K562 (cell line): ENCODE results near the gene ZNF652. TPM values are rescaled to one million over a fixed set of nuclear protein-coding genes. Genes with fewer than 3 reads are reported as not detected.

Experiments used
- ASH1L ChIP-seq: fragments of 450-650 bp; IDR thresholded peaks from 2 replicates; pipeline ENCODE4 v1.6.1; 2018; ENCODE audit warnings: borderline replicate concordance, mild to moderate bottlenecking, low read depth; ENCODE audit not compliant: partially characterized antibody
- ATF7 ChIP-seq: fragments of 450-650 bp; IDR thresholded peaks from 2 replicates; pipeline ENCODE4 v1.7.1; 2014; ENCODE audit warnings: mild to moderate bottlenecking, moderate library complexity
- CREM ChIP-seq: IDR thresholded peaks from 2 replicates; pipeline ENCODE4 v1.6.1; 2014; ENCODE audit warnings: antibody characterized with exemption, low read depth
- ELF1 ChIP-seq: fragments of 200-800 bp; sonication (Bioruptor generic); IDR thresholded peaks from 2 replicates; pipeline ENCODE4 v1.6.1; 2016; ENCODE audit warnings: missing genetic modification characterization, missing compliant biosample characterization
- ELF2 ChIP-seq: fragments of 250-450 bp; sonication (Bioruptor Pico); IDR thresholded peaks from 2 replicates; pipeline ENCODE4 v1.5.0; 2021; ENCODE audit warnings: mild to moderate bottlenecking
- ETV1 ChIP-seq: fragments of 450-650 bp; conservative IDR thresholded peaks from 2 replicates; pipeline ENCODE4 v1.6.1; 2016; ENCODE audit warnings: missing genetic modification characterization, control low read depth, low read depth, missing compliant biosample characterization
- HDAC8 ChIP-seq: fragments of 450-650 bp; IDR thresholded peaks from 2 replicates; pipeline ENCODE4 v1.6.1; 2016; ENCODE audit warnings: mild to moderate bottlenecking, missing genetic modification characterization, moderate library complexity, missing compliant biosample characterization
- KDM1A ChIP-seq, 2 experiments: fragments of 450-650 bp; IDR thresholded peaks; 2 replicates each; pipeline ENCODE4 v1.6.1; 2016; ENCODE audit warnings: mild to moderate bottlenecking in 2 of 2
- MAX ChIP-seq: sonication (generic); formaldehyde crosslinking; IDR thresholded peaks from 2 replicates; pipeline ENCODE4 v1.9.0; 2022; ENCODE audit warnings: mild to moderate bottlenecking, missing genetic modification reagents
- MAZ ChIP-seq, 2 experiments: fragments of 450-650 bp in 1 of 2; sonication (generic) in 1 of 2; formaldehyde crosslinking; IDR thresholded peaks in 1 of 2; conservative IDR thresholded peaks in 1 of 2; 2 replicates each; pipeline versions ENCODE4 v1.4.0 to v1.5.0; 2020; ENCODE audit warnings: mild to moderate bottlenecking in 1 of 2, missing genetic modification reagents in 1 of 2
- PHF20 ChIP-seq: fragments of 450-650 bp; IDR thresholded peaks from 2 replicates; pipeline ENCODE4 v1.6.1; 2018; ENCODE audit not compliant: partially characterized antibody
- PHF8 ChIP-seq: fragments of 200-600 bp; sonication (generic); IDR thresholded peaks from 2 replicates; pipeline ENCODE4 v1.6.1; 2012; ENCODE audit warnings: mixed run types, mild to moderate bottlenecking, inconsistent platforms, low read length, moderate library complexity, borderline replicate concordance
- POLR2A ChIP-seq: fragments of 450-650 bp; conservative IDR thresholded peaks from 2 replicates; pipeline ENCODE4 v1.6.1; 2016
- POLR2B ChIP-seq: fragments of 450-650 bp; IDR thresholded peaks from 2 replicates; pipeline ENCODE4 v1.6.1; 2018; ENCODE audit warnings: low read depth; ENCODE audit not compliant: partially characterized antibody
- SPI1 ChIP-seq: IDR thresholded peaks from 2 replicates; pipeline ENCODE4 v1.6.1; 2011; ENCODE audit warnings: low read depth, low read length, control low read depth, borderline replicate concordance
- SUPT5H ChIP-seq: fragments of 450-650 bp; IDR thresholded peaks from 2 replicates; pipeline ENCODE4 v1.6.1; 2016
- TOE1 ChIP-seq, 2 experiments: fragments of 450-650 bp in 1 of 2; sonication (generic) in 1 of 2; formaldehyde crosslinking in 1 of 2; IDR thresholded peaks; 2 replicates each; pipeline versions ENCODE4 v1.7.1 to v1.8.0; 2016 to 2022; ENCODE audit warnings: borderline replicate concordance in 2 of 2, mild to moderate bottlenecking in 2 of 2, antibody characterized with exemption in 1 of 2, inconsistent platforms in 1 of 2, low read depth in 1 of 2, missing genetic modification reagents in 1 of 2, moderate library complexity in 1 of 2
- YY1 ChIP-seq, 3 experiments: IDR thresholded peaks; 2 replicates each; pipeline ENCODE4 v1.6.1; 2011; ENCODE audit warnings: low read length in 2 of 3, mild to moderate bottlenecking in 2 of 3, moderate library complexity in 2 of 3, borderline replicate concordance in 1 of 3, control low read depth in 1 of 3, low read depth in 1 of 3; ENCODE audit not compliant: insufficient read depth in 3 of 3, insufficient replicate concordance in 2 of 3, control insufficient read depth in 1 of 3, insufficient read length in 1 of 3; ENCODE audit errors: extremely low read depth in 1 of 3
- ZBTB17 ChIP-seq: fragments of 450-650 bp; formaldehyde crosslinking; IDR thresholded peaks from 2 replicates; pipeline ENCODE4 v1.4.0; 2020; ENCODE audit warnings: mild to moderate bottlenecking
- ZNF175 ChIP-seq: fragments of 200-800 bp; sonication (Bioruptor generic); IDR thresholded peaks from 2 replicates; pipeline ENCODE4 v1.6.1; 2016; ENCODE audit warnings: low read depth, mild to moderate bottlenecking, missing genetic modification characterization, missing compliant biosample characterization
- ZNF311 ChIP-seq: fragments of 250-450 bp; sonication (Bioruptor Pico); IDR thresholded peaks from 2 replicates; pipeline ENCODE4 v1.4.0; 2020; ENCODE audit warnings: mild to moderate bottlenecking, moderate library complexity
- ZNF507 ChIP-seq: conservative IDR thresholded peaks from 2 replicates; pipeline ENCODE4 v1.6.1; 2017; ENCODE audit warnings: missing genetic modification characterization, missing compliant biosample characterization
- ZNF696 ChIP-seq: fragments of 250-450 bp; sonication (Bioruptor Pico); conservative IDR thresholded peaks from 2 replicates; pipeline ENCODE4 v1.4.0; 2020; ENCODE audit warnings: mild to moderate bottlenecking, moderate library complexity
- ZNF699 ChIP-seq: fragments of 250-450 bp; sonication (Bioruptor Pico); IDR thresholded peaks from 2 replicates; pipeline ENCODE4 v1.8.0; 2021; ENCODE audit warnings: mild to moderate bottlenecking, moderate library complexity; ENCODE audit not compliant: insufficient replicate concordance
- polyA plus RNA-seq, 8 experiments: library from polyadenylated mRNA; depleted of rRNA in 4 of 8; stranded (reverse) in 5 of 8; unstranded in 3 of 8; fragments of >200 nt; fragmentation: Nextera tagmentation in 2 of 8; fragmentation: Illumina TruSeq in 1 of 8; extraction: Ambion mirVana in 2 of 8; extraction: Trizol in 1 of 8; gene quantifications; 2 replicates each; pipeline versions ENCODE4 v1.2.1 to v1.2.3, GENCODE V29; 2011 to 2014; ENCODE audit warnings: inconsistent platforms in 1 of 8, missing spikeins in 1 of 8
- total RNA-seq, 7 experiments: library from RNA; depleted of rRNA in 6 of 7; stranded (reverse); fragments of >200 nt in 6 of 7; fragmentation: Illumina TruSeq in 2 of 7; extraction: Trizol in 2 of 7; gene quantifications; 2 replicates each; pipeline versions ENCODE4 v1.2.1 to v1.2.3, GENCODE V29; 2011 to 2021; ENCODE audit warnings: low replicate concordance in 1 of 7
- TF ChIP-seq, protein P1 (sequence below): sonication (generic); formaldehyde crosslinking; IDR thresholded peaks from 2 replicates; pipeline ENCODE4 v1.4.0; 2020; ENCODE audit warnings: mild to moderate bottlenecking, missing genetic modification reagents

The ZNF652 gene
- total and polyA plus RNA-seq, 9 of the 15 experiments (the other 6 are each of a cell fraction or from before 2014, with no cell fraction given): 5.1 to 15.5 (median 7.8) TPM

DNA sequence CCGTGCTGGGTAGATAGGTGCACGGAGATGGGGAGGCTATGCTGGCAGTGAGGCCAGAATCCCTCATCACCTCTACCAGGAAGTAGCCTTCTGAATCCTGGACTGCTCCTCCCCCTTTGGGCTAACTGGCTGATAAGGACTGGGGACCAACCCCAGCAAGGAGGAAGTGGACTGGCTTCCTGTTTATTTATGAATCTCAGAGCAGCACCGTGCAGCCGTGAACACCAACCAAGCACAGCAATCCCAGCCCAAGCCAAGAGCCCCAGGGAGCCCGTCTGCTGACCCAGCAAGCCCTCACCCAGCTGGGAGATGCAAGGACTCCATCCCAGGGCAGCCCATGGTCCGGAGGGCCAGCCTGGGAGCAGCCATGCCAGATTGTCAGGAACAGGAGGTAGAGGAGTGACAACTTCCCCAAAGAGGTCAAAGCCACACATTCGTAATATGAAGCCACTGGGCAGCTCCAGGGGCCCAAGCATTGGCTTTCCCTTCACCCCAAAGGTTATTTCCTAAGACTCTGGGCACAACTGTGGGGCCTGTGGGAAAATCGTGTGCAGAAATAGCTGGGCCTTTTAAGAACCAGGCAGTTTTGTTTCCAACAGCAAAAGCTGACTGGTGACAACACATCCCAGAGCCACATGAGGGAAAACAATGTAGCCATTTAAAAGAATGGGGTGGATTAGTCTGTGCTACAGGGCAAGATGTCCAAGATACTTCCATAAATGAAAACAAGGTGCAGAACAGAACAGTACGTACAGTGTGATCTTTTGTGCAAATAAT is 28.7 kb upstream of the ZNF652 start (continued):
- TF ChIP-seq, protein P1, sequence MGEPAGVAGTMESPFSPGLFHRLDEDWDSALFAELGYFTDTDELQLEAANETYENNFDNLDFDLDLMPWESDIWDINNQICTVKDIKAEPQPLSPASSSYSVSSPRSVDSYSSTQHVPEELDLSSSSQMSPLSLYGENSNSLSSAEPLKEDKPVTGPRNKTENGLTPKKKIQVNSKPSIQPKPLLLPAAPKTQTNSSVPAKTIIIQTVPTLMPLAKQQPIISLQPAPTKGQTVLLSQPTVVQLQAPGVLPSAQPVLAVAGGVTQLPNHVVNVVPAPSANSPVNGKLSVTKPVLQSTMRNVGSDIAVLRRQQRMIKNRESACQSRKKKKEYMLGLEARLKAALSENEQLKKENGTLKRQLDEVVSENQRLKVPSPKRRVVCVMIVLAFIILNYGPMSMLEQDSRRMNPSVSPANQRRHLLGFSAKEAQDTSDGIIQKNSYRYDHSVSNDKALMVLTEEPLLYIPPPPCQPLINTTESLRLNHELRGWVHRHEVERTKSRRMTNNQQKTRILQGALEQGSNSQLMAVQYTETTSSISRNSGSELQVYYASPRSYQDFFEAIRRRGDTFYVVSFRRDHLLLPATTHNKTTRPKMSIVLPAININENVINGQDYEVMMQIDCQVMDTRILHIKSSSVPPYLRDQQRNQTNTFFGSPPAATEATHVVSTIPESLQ (CRISPR knock-in tag): no peak
- TF ChIP-seq ASH1L: no peak
- 0 out of 4 replicates have a peak, but pooled peaks of 1 of the 2 experiments have one; percentile 48 for TF ChIP-seq MAZ (CRISPR knock-in tag; conservative IDR thresholded peaks at IDR 0.05 in 1 of 2, IDR thresholded peaks at IDR 0.05 in 1 of 2)
- TF ChIP-seq CREM: 0 out of 2 replicates have a peak, but pooled peaks have one; percentile 13
- TF ChIP-seq SPI1: peak; percentile 98
- 0 out of 2 replicates have a peak, but pooled peaks have one; percentile 29 for TF ChIP-seq ATF7
- no peak for TF ChIP-seq TOE1 (IDR thresholded peaks at IDR 0.05; ENCODE audit: borderline replicate concordance)
- no peak for TF ChIP-seq TOE1 (CRISPR knock-in tag; IDR thresholded peaks at IDR 0.05; ENCODE audit: borderline replicate concordance, low read depth)
- TF ChIP-seq PHF8: peak; percentile 51; the same call in 1 of the 2 replicates
- peak in 1 of 2 experiments; percentile 32; a peak in 1 of 4 replicates for TF ChIP-seq KDM1A (IDR thresholded peaks at IDR 0.05)
- peak; percentile 94 for TF ChIP-seq ELF1 (tag)
- peak; percentile 53 for TF ChIP-seq SUPT5H
- TF ChIP-seq ZBTB17 (CRISPR knock-in tag): 0 out of 2 replicates have a peak, but pooled peaks have one; percentile 43
- TF ChIP-seq ZNF507 (tag): no peak
- TF ChIP-seq ZNF175 (CRISPR knock-in tag): peak; percentile 51; the same call in 1 of the 2 replicates
- TF ChIP-seq YY1 (IDR thresholded peaks at IDR 0.05; ENCODE audit: borderline replicate concordance in 1 of 3, control insufficient read depth in 1 of 3, extremely low read depth in 1 of 3, insufficient read depth in 3 of 3, insufficient read length in 1 of 3, insufficient replicate concordance in 2 of 3, low read depth in 1 of 3, low read length in 2 of 3): peak in 1 of 3 experiments; percentile 57
- peak; percentile 47; the same call in 1 of the 2 replicates for TF ChIP-seq MAX (CRISPR knock-in tag)
- TF ChIP-seq POLR2A: peak; percentile 43; the same call in 1 of the 2 replicates
- no peak for TF ChIP-seq ZNF696 (CRISPR knock-in tag)
- TF ChIP-seq HDAC8 (tag): 0 out of 2 replicates have a peak, but pooled peaks have one; percentile 21
- no peak for TF ChIP-seq ZNF699 (CRISPR knock-in tag)
- TF ChIP-seq PHF20: peak; percentile 58
- TF ChIP-seq ZNF311 (CRISPR knock-in tag): 0 out of 2 replicates have a peak, but pooled peaks have one; percentile 44
- TF ChIP-seq POLR2B: peak; percentile 28
- TF ChIP-seq ELF2 (CRISPR knock-in tag): peak; percentile 91
- peak; percentile 70 for TF ChIP-seq ETV1 (tag)
